Panc1 (cell line): ENCODE data around the gene VPS33B. TPM values are rescaled to one million over a fixed set of nuclear protein-coding genes. Genes with fewer than 3 reads are reported as not detected.
A peak's percentile ranks its signal among the peaks of the same experiment; 100 is the strongest.

Experiments
- ATAC-seq: fragments of 200-7000 bp; cut with Tn5 transposase; 2 replicates; pipeline ENCODE4 v1.9.1; 2020; ENCODE audit warnings: mild to moderate bottlenecking, moderate library complexity
- BruUV-seq: library from RNA; stranded (reverse); fragments of 400-500 nt; replicated peaks from 2 replicates; lab custom pipeline; 2021; lab: Mats Ljungman, UMichigan
- CTCF ChIA-PET: fragments of 300-600 bp; sonication (Branson Sonifier 250); formaldehyde crosslinking; loops from one replicate; lab custom pipeline; 2022; ENCODE audit warnings: antibody characterized with exemption; lab: Charles Lee
- POLR2A ChIA-PET: fragments of 300-600 bp; sonication (Branson Sonifier 250); formaldehyde crosslinking; loops from one replicate; lab custom pipeline; 2022; ENCODE audit warnings: antibody characterized with exemption; lab: Charles Lee
- DNase-seq: peaks from one replicate; pipeline ENCODE4 v3.0.0-alpha.2; 2010; ENCODE audit warnings: low read depth, low spot score
- H3K27ac ChIP-seq: 2 replicates; pipeline ENCODE4 v1.5.1; 2011; ENCODE audit warnings: mild to moderate bottlenecking, low read length, inconsistent platforms
- H3K27me3 ChIP-seq: fragments of 200-500 bp; sonication (Bioruptor generic); 2 replicates; pipeline ENCODE4 v1.6.0; 2014; ENCODE audit warnings: low read length, inconsistent platforms; ENCODE audit not compliant: control insufficient read depth, insufficient read depth
- H3K36me3 ChIP-seq: fragments of 200-500 bp; sonication (Bioruptor generic); 2 replicates; pipeline ENCODE4 v1.5.1; 2014; ENCODE audit warnings: inconsistent platforms, mild to moderate bottlenecking, low read length, moderate library complexity; ENCODE audit not compliant: control insufficient read depth, insufficient read depth
- H3K4me1 ChIP-seq: 2 replicates; pipeline ENCODE4 v1.5.1; 2011; ENCODE audit warnings: inconsistent platforms, mild to moderate bottlenecking, low read length, moderate library complexity; ENCODE audit not compliant: control insufficient read depth, insufficient read depth
- H3K4me3 ChIP-seq, 2 experiments: 2 replicates each; pipeline ENCODE4 v1.5.1; 2011 to 2012; ENCODE audit warnings: low read depth in 2 of 2, low read length in 2 of 2, mild to moderate bottlenecking in 2 of 2, inconsistent platforms in 1 of 2, moderate library complexity in 1 of 2
- H3K9me3 ChIP-seq: fragments of 200-500 bp; sonication (Bioruptor generic); 2 replicates; pipeline ENCODE4 v1.5.1; 2014; ENCODE audit warnings: low read depth, mild to moderate bottlenecking, inconsistent platforms, low read length, moderate library complexity; ENCODE audit not compliant: control insufficient read depth, insufficient read depth
- CTCF ChIP-seq: fragments of 450-650 bp; IDR thresholded peaks from 2 replicates; pipeline ENCODE4 v1.5.1; 2017; ENCODE audit warnings: mild to moderate bottlenecking
- POLR2AphosphoS5 ChIP-seq: IDR thresholded peaks from 2 replicates; pipeline ENCODE4 v1.6.1; 2012; ENCODE audit warnings: mild to moderate bottlenecking, low read depth, low read length, moderate library complexity
- SIN3A ChIP-seq: IDR thresholded peaks from 2 replicates; pipeline ENCODE4 v1.6.1; 2012; ENCODE audit warnings: low read depth, mild to moderate bottlenecking, low read length, moderate library complexity, borderline replicate concordance; ENCODE audit not compliant: insufficient read depth
- TCF7L2 ChIP-seq: IDR thresholded peaks from 2 replicates; pipeline ENCODE4 v1.6.1; 2011; ENCODE audit warnings: mild to moderate bottlenecking, low read depth, low read length, inconsistent platforms
- in situ Hi-C: cut with HindIII; loops from 2 replicates; pipeline ENCODE4 v1.10.0; 2016; ENCODE audit warnings: low sequenced_read_pairs, low pct_unique_long_range_greater_than_20kb
- intact Hi-C: fragments of 100-400 bp; cut with micrococcal nuclease; formaldehyde crosslinking; loops from one replicate; pipeline ENCODE4 v1.10.0; 2022; ENCODE audit not compliant: unreplicated experiment
- total RNA-seq: library from RNA; stranded (reverse); gene quantifications from one replicate; pipeline ENCODE4 v1.2.1, GENCODE V29; 2021; ENCODE audit not compliant: unreplicated experiment
- TF ChIP-seq, protein P1 (sequence below), 2 experiments: IDR thresholded peaks; 2 replicates each; pipeline ENCODE4 v1.6.1; 2011 to 2012; ENCODE audit warnings: low read depth in 2 of 2, control low read depth in 1 of 2, low read length in 1 of 2, mild to moderate bottlenecking in 1 of 2, moderate library complexity in 1 of 2; ENCODE audit not compliant: insufficient read depth in 1 of 2

VPS33B gene
- total RNA-seq, 1 experiment from 2014 or later = 16.3 TPM

DNA sequence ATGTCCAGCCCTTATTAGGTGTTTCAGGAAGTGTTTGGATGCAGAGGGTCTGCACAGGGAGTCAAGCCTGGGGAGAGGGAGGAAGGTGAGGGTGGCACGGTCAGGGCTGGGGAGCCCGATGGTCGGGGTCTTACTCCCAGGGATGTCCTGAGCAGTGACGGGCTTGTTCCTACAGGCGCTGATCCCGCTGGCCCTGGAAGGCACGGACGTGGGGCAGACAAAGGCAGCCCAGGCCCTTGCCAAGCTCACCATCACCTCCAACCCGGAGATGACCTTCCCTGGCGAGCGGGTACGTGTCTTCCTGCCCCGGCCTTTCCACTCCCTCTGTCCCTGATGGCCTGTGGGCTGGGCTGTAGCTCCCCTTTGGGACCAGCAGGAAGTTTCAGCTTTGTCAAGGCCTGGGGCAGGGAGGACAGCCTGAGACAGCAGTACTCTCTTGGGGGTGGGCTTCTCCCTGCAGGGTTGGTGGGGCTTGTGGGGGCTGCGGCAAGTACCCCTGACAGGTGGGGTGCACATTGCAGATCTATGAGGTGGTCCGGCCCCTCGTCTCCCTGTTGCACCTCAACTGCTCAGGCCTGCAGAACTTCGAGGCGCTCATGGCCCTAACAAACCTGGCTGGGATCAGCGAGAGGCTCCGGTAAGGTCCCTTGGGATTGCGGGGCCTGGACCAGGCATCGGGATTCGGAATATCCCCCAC, 72.3 kb downstream of the VPS33B start:
- H3K4me1 ChIP-seq = peaks cover 8% of the 10 kb centered on the region
- in situ Hi-C loops = no loop called here
- H3K27me3 ChIP-seq = no peaks in the 10 kb centered on the region
- ChIA-PET POLR2A (no interaction called here), CTCF (no interaction called here)
- intact Hi-C loops = no loop called here
- H3K9me3 ChIP-seq = no peaks in the 10 kb centered on the region
- H3K36me3 ChIP-seq = peaks cover 4% of the 10 kb centered on the region; the same call in 1 of the 2 replicates
- H3K27ac ChIP-seq = peak overlapping the region; percentile 27; the same call in 1 of the 2 replicates
- no peak overlapping the region for H3K4me3 ChIP-seq
- DNase-seq (no peak), ATAC-seq (no peak)
- no TSS peak for BruUV-seq
- TF ChIP-seq, protein P1, sequence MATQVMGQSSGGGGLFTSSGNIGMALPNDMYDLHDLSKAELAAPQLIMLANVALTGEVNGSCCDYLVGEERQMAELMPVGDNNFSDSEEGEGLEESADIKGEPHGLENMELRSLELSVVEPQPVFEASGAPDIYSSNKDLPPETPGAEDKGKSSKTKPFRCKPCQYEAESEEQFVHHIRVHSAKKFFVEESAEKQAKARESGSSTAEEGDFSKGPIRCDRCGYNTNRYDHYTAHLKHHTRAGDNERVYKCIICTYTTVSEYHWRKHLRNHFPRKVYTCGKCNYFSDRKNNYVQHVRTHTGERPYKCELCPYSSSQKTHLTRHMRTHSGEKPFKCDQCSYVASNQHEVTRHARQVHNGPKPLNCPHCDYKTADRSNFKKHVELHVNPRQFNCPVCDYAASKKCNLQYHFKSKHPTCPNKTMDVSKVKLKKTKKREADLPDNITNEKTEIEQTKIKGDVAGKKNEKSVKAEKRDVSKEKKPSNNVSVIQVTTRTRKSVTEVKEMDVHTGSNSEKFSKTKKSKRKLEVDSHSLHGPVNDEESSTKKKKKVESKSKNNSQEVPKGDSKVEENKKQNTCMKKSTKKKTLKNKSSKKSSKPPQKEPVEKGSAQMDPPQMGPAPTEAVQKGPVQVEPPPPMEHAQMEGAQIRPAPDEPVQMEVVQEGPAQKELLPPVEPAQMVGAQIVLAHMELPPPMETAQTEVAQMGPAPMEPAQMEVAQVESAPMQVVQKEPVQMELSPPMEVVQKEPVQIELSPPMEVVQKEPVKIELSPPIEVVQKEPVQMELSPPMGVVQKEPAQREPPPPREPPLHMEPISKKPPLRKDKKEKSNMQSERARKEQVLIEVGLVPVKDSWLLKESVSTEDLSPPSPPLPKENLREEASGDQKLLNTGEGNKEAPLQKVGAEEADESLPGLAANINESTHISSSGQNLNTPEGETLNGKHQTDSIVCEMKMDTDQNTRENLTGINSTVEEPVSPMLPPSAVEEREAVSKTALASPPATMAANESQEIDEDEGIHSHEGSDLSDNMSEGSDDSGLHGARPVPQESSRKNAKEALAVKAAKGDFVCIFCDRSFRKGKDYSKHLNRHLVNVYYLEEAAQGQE (IDR thresholded peaks at IDR 0.05; ENCODE audit: insufficient read depth in 1 of 2, low read depth in 2 of 2, low read length in 1 of 2) = no peak
- no peak for TF ChIP-seq CTCF
- TF ChIP-seq TCF7L2 = no peak
- TF ChIP-seq POLR2AphosphoS5 = no peak
- TF ChIP-seq SIN3A = no peak

Other genes starting within 250 kb of the VPS33B start
- gene FURIN, start 154.0 kb downstream of the VPS33B start, total RNA-seq = 62.0 TPM
- gene FES, start 138.1 kb downstream of the VPS33B start, total RNA-seq = 0.64 TPM
- gene MAN2A2, start 119.3 kb downstream of the VPS33B start, total RNA-seq = 77.2 TPM
- gene HDDC3, start 90.0 kb downstream of the VPS33B start, total RNA-seq = 5.3 TPM
- gene UNC45A, start 87.3 kb downstream of the VPS33B start, total RNA-seq = 84.4 TPM
- 23.6 TPM for gene RCCD1, start 67.7 kb downstream of the VPS33B start, total RNA-seq
- gene PRC1, start 28.1 kb downstream of the VPS33B start, total RNA-seq = 228 TPM
- gene SV2B, start 77.7 kb upstream of the VPS33B start, total RNA-seq = not detected